ENCODE results near the gene ZNF277.

Gene ZNF277

GRCh38 chr7:112255388-112255720 lies 48.9 kb downstream of the ZNF277 start:
- no peak for DNase-seq

GRCh38 chr7:112257073-112257472 lies 50.6 kb downstream of the ZNF277 start:
- no peak for DNase-seq

- DNase-seq, result no peak
These were observed 54.4 kb downstream of the ZNF277 start for GRCh38 chr7:112260911-112261310.

- DNase-seq, result no peak
These were observed 55.5 kb downstream of the ZNF277 start for GRCh38 chr7:112262036-112262435.

- no peak for DNase-seq
These were observed 56.5 kb downstream of the ZNF277 start for GRCh38 chr7:112262855-112263487.

- DNase-seq, result no peak
These were observed 57.0 kb downstream of the ZNF277 start for GRCh38 chr7:112263519-112263918.

- no peak for DNase-seq
These were observed 59.6 kb downstream of the ZNF277 start for GRCh38 chr7:112266141-112266540.

GRCh38 chr7:112266595-112267270 lies 60.2 kb downstream of the ZNF277 start:
- no peak for DNase-seq

GRCh38 chr7:112267944-112268691 lies 61.6 kb downstream of the ZNF277 start:
- no peak for DNase-seq

- DNase-seq, result no peak
These were observed 64.7 kb downstream of the ZNF277 start for GRCh38 chr7:112271162-112271561.

- no peak for DNase-seq
These were observed 66.5 kb downstream of the ZNF277 start for GRCh38 chr7:112272921-112273561.

- no peak for DNase-seq
These were observed 72.5 kb downstream of the ZNF277 start for GRCh38 chr7:112279042-112279441.

GRCh38 chr7:112280267-112280666 lies 73.8 kb downstream of the ZNF277 start:
- DNase-seq, result no peak

GRCh38 chr7:112282476-112283188 lies 76.1 kb downstream of the ZNF277 start:
- no peak for DNase-seq

- DNase-seq, result no peak
These were observed 77.0 kb downstream of the ZNF277 start for GRCh38 chr7:112283382-112283910.

GRCh38 chr7:112286250-112287086 lies 80.0 kb downstream of the ZNF277 start:
- DNase-seq, result no peak

- DNase-seq, result no peak
These were observed 81.8 kb downstream of the ZNF277 start for GRCh38 chr7:112288301-112288700.

GRCh38 chr7:112290065-112290464 lies 83.6 kb downstream of the ZNF277 start:
- no peak for DNase-seq

- DNase-seq, result no peak
These were observed 85.7 kb downstream of the ZNF277 start for GRCh38 chr7:112292162-112292561.

- DNase-seq, result no peak
These were observed 86.9 kb downstream of the ZNF277 start for GRCh38 chr7:112293416-112293815.

GRCh38 chr7:112296432-112296831 lies 89.9 kb downstream of the ZNF277 start:
- no peak for DNase-seq

GRCh38 chr7:112297681-112298080 lies 91.2 kb downstream of the ZNF277 start:
- DNase-seq, result no peak
